ENCODE results near the gene OVOL2.

The OVOL2 gene

DNA sequence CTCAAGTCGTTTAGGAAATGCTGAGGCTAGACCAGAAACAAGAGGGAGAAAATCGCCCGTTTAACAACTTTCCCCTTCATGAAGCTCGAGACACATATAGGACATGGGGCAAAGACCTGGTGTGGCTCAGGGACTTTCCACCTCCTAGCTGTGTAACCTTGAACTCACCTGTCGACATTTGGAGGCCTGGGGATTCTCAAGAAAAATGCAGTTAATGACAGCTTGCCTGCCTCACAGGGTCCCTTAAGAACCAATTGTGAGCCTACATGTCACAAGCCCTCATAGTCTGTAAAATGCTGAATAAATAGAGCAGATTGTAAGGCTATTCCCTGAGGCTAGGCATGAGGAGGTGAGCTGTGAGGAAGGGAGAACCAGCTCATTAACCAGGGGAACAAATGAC is 53.8 kb downstream of the OVOL2 start:
- TF ChIP-seq EZH2phosphoT487 (IDR thresholded peaks at IDR 0.05; ENCODE audit: borderline replicate concordance, low read length), result no peak
- Histone ChIP-seq H3K4me3 (ENCODE audit: low read length) (peak overlapping the region; percentile 15), H3K9me3 (ENCODE audit: control insufficient read depth, insufficient read depth, low read length) (no peaks in the 10 kb centered on the region), H3K79me2 (ENCODE audit: control insufficient read depth, low read length) (no peaks in the 10 kb centered on the region), H3K27me3 (ENCODE audit: control insufficient read depth, low read length) (no peaks in the 10 kb centered on the region), H3K27ac (ENCODE audit: low read depth, low read length) (peak overlapping the region; percentile 80), H3K4me1 (ENCODE audit: control insufficient read depth, low read length) (peaks cover 35% of the 10 kb centered on the region), H3K4me2 (ENCODE audit: low read length) (peak overlapping the region; percentile 56), H3F3A (ENCODE audit: control insufficient read depth, insufficient read depth) (peaks cover 7% of the 10 kb centered on the region), H3K9me2 (replicated peaks; ENCODE audit: control insufficient read depth, low read length) (no peaks in the 10 kb centered on the region), H4K20me1 (ENCODE audit: control insufficient read depth, insufficient read depth, low read depth, low read length) (no peaks in the 10 kb centered on the region), H3K36me3 (ENCODE audit: control insufficient read depth, low read length) (no peaks in the 10 kb centered on the region)

DNA sequence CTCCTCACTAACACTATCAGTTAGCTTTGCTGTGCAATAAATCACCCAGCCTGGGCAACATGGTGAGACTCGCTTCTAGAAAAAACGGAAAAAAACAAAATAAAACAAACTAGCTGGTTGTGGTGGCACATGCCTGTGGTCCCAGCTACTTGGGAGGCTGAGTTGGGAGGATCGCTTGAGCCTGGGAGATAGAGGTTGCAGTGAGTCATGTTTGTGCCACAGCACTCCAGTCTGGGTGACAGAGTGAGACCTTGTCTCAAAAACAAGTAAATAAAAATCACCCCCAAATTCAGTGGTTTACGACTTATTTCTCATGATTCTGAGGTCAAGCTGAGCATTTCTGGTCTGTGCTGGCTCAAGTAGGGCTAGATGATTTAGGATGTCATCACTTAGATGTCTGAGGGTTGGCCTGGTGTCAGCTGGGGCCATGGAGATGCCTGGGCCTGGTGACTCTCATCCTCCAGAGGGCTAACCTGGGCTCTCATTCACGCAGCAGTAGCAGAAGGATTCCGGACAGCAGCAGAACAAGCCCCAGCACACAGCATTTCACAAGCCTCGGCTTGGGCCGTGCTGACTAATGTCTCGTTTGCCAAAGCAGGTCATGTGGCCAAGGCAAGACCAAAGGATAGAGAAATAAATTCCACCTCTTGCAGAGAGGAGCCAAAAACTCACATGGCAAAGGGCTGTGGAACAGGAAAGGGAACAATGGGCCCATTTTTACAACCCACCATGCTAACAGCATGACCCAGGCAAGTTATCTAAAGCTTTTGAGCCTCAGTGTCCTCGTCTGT is 56.4 kb downstream of the OVOL2 start:
- Histone ChIP-seq H3K9me2 (replicated peaks; ENCODE audit: control insufficient read depth, low read length) (no peaks in the 10 kb centered on the region), H3K9me3 (ENCODE audit: control insufficient read depth, insufficient read depth, low read length) (no peaks in the 10 kb centered on the region), H3K4me2 (ENCODE audit: low read length) (no peak overlapping the region), H3F3A (ENCODE audit: control insufficient read depth, insufficient read depth) (peaks cover 7% of the 10 kb centered on the region), H3K36me3 (ENCODE audit: control insufficient read depth, low read length) (no peaks in the 10 kb centered on the region), H4K20me1 (ENCODE audit: control insufficient read depth, insufficient read depth, low read depth, low read length) (no peaks in the 10 kb centered on the region), H3K4me1 (ENCODE audit: control insufficient read depth, low read length) (peaks cover 53% of the 10 kb centered on the region), H3K27me3 (ENCODE audit: control insufficient read depth, low read length) (no peaks in the 10 kb centered on the region), H3K27ac (ENCODE audit: low read depth, low read length) (no peak overlapping the region), H3K4me3 (ENCODE audit: low read length) (no peak overlapping the region), H3K79me2 (ENCODE audit: control insufficient read depth, low read length) (no peaks in the 10 kb centered on the region)
- no peak for TF ChIP-seq EZH2phosphoT487 (IDR thresholded peaks at IDR 0.05; ENCODE audit: borderline replicate concordance, low read length)
- TF ChIP-seq, protein P1, sequence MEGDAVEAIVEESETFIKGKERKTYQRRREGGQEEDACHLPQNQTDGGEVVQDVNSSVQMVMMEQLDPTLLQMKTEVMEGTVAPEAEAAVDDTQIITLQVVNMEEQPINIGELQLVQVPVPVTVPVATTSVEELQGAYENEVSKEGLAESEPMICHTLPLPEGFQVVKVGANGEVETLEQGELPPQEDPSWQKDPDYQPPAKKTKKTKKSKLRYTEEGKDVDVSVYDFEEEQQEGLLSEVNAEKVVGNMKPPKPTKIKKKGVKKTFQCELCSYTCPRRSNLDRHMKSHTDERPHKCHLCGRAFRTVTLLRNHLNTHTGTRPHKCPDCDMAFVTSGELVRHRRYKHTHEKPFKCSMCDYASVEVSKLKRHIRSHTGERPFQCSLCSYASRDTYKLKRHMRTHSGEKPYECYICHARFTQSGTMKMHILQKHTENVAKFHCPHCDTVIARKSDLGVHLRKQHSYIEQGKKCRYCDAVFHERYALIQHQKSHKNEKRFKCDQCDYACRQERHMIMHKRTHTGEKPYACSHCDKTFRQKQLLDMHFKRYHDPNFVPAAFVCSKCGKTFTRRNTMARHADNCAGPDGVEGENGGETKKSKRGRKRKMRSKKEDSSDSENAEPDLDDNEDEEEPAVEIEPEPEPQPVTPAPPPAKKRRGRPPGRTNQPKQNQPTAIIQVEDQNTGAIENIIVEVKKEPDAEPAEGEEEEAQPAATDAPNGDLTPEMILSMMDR (IDR thresholded peaks at IDR 0.05; ENCODE audit: low read depth, low read length, poor library complexity, severe bottlenecking), result no peak

DNA sequence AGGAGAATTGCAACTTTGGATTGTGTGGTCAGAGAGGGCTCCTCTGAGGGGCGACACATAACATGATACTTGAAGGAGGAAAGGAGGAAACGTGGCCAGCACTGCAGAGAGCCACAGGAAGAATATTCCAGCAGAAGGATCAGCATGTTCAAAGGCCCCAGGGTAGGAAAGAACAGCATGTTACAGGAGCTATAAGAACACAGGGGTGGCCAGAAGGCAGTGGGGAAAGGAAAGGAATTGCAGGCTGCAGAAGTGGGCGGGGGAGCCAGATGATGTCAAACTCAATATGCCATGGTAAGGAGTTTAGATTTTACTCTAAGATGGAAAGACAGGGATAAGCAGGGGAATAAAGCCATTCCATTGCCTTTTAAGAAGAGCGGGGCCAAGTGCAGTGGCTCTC is 58.1 kb downstream of the OVOL2 start:
- H3K36me3 ChIP-seq (ENCODE audit: control insufficient read depth, low read length), result no peaks in the 10 kb centered on the region
- H3K4me1 ChIP-seq (ENCODE audit: control insufficient read depth, low read length), result peaks cover 50% of the 10 kb centered on the region
- no peak overlapping the region for H3K27ac ChIP-seq (ENCODE audit: low read depth, low read length)
- no peaks in the 10 kb centered on the region for H3K9me2 ChIP-seq (replicated peaks; ENCODE audit: control insufficient read depth, low read length)
- no peaks in the 10 kb centered on the region for H3K27me3 ChIP-seq (ENCODE audit: control insufficient read depth, low read length)
- H3K4me3 ChIP-seq (ENCODE audit: low read length), result no peak overlapping the region
- no peaks in the 10 kb centered on the region for H4K20me1 ChIP-seq (ENCODE audit: control insufficient read depth, insufficient read depth, low read depth, low read length)
- no peaks in the 10 kb centered on the region for H3K9me3 ChIP-seq (ENCODE audit: control insufficient read depth, insufficient read depth, low read length)
- H3F3A ChIP-seq (ENCODE audit: control insufficient read depth, insufficient read depth), result peaks cover 11% of the 10 kb centered on the region
- no peak overlapping the region for H3K4me2 ChIP-seq (ENCODE audit: low read length)
- TF ChIP-seq, protein P1 (IDR thresholded peaks at IDR 0.05; ENCODE audit: low read depth, low read length, poor library complexity, severe bottlenecking), result no peak
- no peak for TF ChIP-seq EZH2phosphoT487 (IDR thresholded peaks at IDR 0.05; ENCODE audit: borderline replicate concordance, low read length)
- H3K79me2 ChIP-seq (ENCODE audit: control insufficient read depth, low read length), result no peaks in the 10 kb centered on the region

DNA sequence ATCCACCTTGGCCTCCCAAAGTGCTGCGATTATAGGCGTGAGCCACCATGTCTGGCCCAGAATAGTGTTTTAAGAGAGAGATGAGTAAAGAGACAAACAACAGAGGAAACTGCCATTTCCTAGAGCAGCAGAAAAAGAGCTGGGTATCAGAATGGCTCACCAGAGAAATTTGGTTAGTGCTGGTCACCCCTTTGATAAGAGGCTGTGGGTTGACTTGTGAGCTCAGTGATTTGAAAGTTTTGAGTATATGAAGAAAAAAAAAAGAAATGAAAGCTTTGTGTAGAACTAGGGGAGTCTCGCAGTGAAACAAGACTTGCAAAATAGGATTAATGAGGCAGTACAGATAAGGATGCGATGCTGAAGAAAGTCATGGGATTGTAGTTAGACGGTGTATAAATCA is 59.3 kb downstream of the OVOL2 start:
- Histone ChIP-seq H3K27ac (ENCODE audit: low read depth, low read length) (no peak overlapping the region), H3K9me3 (ENCODE audit: control insufficient read depth, insufficient read depth, low read length) (no peaks in the 10 kb centered on the region), H4K20me1 (ENCODE audit: control insufficient read depth, insufficient read depth, low read depth, low read length) (no peaks in the 10 kb centered on the region), H3F3A (ENCODE audit: control insufficient read depth, insufficient read depth) (peaks cover 9% of the 10 kb centered on the region), H3K27me3 (ENCODE audit: control insufficient read depth, low read length) (no peaks in the 10 kb centered on the region), H3K9me2 (replicated peaks; ENCODE audit: control insufficient read depth, low read length) (no peaks in the 10 kb centered on the region), H3K4me3 (ENCODE audit: low read length) (no peak overlapping the region), H3K4me1 (ENCODE audit: control insufficient read depth, low read length) (peaks cover 42% of the 10 kb centered on the region), H3K4me2 (ENCODE audit: low read length) (no peak overlapping the region), H3K79me2 (ENCODE audit: control insufficient read depth, low read length) (no peaks in the 10 kb centered on the region), H3K36me3 (ENCODE audit: control insufficient read depth, low read length) (no peaks in the 10 kb centered on the region)
- TF ChIP-seq, protein P1 (IDR thresholded peaks at IDR 0.05; ENCODE audit: low read depth, low read length, poor library complexity, severe bottlenecking), result no peak
- TF ChIP-seq EZH2phosphoT487 (IDR thresholded peaks at IDR 0.05; ENCODE audit: borderline replicate concordance, low read length), result no peak

Measured in DOHH2 (cell line).